ENCODE results near the gene KIF4A.
"Not testable (repeated sequence)": the region's sequence is repeated elsewhere in the genome, so short reads cannot be mapped to it uniquely, and the experiment has no call there.

The KIF4A gene

DNA sequence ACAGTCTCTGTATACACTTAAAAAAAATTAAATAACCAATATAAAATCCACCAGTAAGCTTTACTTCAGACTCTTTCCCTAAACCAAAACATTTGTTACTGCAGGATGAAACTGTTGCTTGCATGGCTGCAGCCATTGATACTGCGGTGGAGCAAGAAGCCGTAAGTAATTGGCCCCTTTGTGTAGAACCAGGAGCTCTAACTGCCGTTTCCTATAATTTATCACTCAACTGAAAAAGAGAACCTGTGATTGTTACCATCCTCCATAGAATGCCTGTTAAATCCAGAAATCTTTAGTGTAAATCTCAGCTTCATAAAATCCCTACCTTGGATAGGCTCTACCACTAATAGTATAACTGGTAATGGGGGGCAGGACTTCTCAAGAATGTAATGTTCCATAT is 62.6 kb downstream of the KIF4A start:
- Histone ChIP-seq H3K4me1 (ENCODE audit: low read depth, poor library complexity, severe bottlenecking) (no peaks in the 10 kb centered on the region), H3K9ac (no peak overlapping the region), H4K20me1 (ENCODE audit: insufficient read depth) (no peaks in the 10 kb centered on the region), H3K27me3 (ENCODE audit: insufficient read depth, low read depth) (no peaks in the 10 kb centered on the region), H3K4me2 (no peak overlapping the region), H3K27ac (no peak overlapping the region), H3K79me2 (ENCODE audit: insufficient read depth, low read depth) (no peaks in the 10 kb centered on the region), H2AFZ (ENCODE audit: low read depth) (no peak overlapping the region), H3K36me3 (ENCODE audit: insufficient read depth) (no peaks in the 10 kb centered on the region), H3K4me3 (IDR thresholded peaks at IDR 0.05; ENCODE audit: insufficient read depth, low read depth, low read length) (no peak overlapping the region)
- TF ChIP-seq, protein P1, sequence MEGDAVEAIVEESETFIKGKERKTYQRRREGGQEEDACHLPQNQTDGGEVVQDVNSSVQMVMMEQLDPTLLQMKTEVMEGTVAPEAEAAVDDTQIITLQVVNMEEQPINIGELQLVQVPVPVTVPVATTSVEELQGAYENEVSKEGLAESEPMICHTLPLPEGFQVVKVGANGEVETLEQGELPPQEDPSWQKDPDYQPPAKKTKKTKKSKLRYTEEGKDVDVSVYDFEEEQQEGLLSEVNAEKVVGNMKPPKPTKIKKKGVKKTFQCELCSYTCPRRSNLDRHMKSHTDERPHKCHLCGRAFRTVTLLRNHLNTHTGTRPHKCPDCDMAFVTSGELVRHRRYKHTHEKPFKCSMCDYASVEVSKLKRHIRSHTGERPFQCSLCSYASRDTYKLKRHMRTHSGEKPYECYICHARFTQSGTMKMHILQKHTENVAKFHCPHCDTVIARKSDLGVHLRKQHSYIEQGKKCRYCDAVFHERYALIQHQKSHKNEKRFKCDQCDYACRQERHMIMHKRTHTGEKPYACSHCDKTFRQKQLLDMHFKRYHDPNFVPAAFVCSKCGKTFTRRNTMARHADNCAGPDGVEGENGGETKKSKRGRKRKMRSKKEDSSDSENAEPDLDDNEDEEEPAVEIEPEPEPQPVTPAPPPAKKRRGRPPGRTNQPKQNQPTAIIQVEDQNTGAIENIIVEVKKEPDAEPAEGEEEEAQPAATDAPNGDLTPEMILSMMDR (conservative IDR thresholded peaks at IDR 0.05; ENCODE audit: low read depth, low read length): no peak

DNA sequence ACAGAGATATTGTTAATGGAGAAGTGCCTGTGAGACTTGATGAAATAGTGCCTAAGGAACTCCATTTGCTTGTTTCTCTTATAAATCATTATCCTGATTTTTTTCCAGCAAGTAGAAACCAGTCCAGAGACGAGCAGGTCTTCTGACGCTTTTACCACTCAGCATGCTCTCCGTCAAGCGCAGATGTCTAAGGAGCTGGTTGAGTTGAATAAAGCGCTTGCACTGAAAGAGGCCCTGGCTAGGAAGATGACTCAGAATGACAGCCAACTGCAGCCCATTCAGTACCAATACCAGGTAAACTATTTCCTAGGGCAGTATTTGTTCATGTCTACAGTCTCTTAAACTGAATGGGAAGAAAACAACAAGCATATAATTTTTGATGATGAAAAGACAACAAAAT is 63.6 kb downstream of the KIF4A start:
- Histone ChIP-seq H3K4me3 (IDR thresholded peaks at IDR 0.05; ENCODE audit: insufficient read depth, low read depth, low read length) (no peak overlapping the region), H3K27me3 (ENCODE audit: insufficient read depth, low read depth) (no peaks in the 10 kb centered on the region), H3K4me2 (no peak overlapping the region), H3K36me3 (ENCODE audit: insufficient read depth) (no peaks in the 10 kb centered on the region), H3K4me1 (ENCODE audit: low read depth, poor library complexity, severe bottlenecking) (no peaks in the 10 kb centered on the region), H4K20me1 (ENCODE audit: insufficient read depth) (no peaks in the 10 kb centered on the region), H3K79me2 (ENCODE audit: insufficient read depth, low read depth) (no peaks in the 10 kb centered on the region), H2AFZ (ENCODE audit: low read depth) (no peak overlapping the region), H3K9ac (no peak overlapping the region), H3K27ac (no peak overlapping the region)
- TF ChIP-seq, protein P1 (conservative IDR thresholded peaks at IDR 0.05; ENCODE audit: low read depth, low read length): no peak

DNA sequence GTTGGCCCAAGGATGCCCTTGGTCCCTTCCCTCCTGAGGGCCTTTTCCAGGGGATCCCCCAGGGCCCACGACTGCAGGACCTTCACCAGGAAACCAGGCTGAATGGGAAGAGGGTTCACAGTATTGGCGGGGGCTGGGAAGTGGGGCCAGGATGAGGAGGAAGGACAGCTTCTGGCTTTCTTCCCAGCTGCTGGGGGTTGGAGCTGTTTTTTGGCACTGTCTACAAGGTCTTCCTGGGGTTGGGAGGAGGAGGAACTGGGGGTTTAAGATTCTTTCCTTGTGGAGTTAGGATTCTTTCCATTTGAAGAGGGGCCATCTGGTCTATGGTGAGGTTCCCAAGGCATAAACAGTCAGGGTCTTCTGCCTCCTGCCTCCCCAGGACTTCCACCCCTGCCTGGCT is 64.8 kb downstream of the KIF4A start:
- Histone ChIP-seq H3K4me2 (no peak overlapping the region), H3K27me3 (ENCODE audit: insufficient read depth, low read depth) (no peaks in the 10 kb centered on the region), H3K9ac (no peak overlapping the region), H2AFZ (ENCODE audit: low read depth) (no peak overlapping the region), H3K4me1 (ENCODE audit: low read depth, poor library complexity, severe bottlenecking) (no peaks in the 10 kb centered on the region), H3K79me2 (ENCODE audit: insufficient read depth, low read depth) (no peaks in the 10 kb centered on the region), H4K20me1 (ENCODE audit: insufficient read depth) (no peaks in the 10 kb centered on the region), H3K27ac (no peak overlapping the region), H3K36me3 (ENCODE audit: insufficient read depth) (no peaks in the 10 kb centered on the region), H3K4me3 (IDR thresholded peaks at IDR 0.05; ENCODE audit: insufficient read depth, low read depth, low read length) (no peak overlapping the region)
- TF ChIP-seq, protein P1 (conservative IDR thresholded peaks at IDR 0.05; ENCODE audit: low read depth, low read length): no peak

DNA sequence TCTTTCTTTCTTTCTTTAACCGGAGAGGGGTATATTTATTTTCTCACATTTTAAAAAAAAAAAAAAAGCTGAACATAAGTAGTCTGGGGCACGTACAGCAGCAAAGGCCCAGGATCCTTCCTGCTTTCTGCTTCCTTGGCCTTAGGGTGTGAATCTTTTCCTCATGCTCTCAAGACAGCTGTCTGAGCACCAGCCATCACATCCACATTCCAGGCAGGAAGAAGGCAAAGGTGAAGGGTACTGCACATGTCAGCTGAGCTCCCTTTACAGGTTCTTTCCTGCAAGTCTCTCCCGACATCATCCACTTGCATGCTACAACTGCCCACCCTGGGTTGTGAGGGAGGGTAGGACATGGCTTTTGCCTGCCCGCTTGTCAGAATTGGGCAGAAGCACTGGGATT is 69.6 kb downstream of the KIF4A start:
- H3K79me2 ChIP-seq (ENCODE audit: insufficient read depth, low read depth): no peaks in the 10 kb centered on the region
- no peaks in the 10 kb centered on the region for H3K27me3 ChIP-seq (ENCODE audit: insufficient read depth, low read depth)
- H3K4me3 ChIP-seq (IDR thresholded peaks at IDR 0.05; ENCODE audit: insufficient read depth, low read depth, low read length): no peak overlapping the region
- no peak overlapping the region for H3K9ac ChIP-seq
- TF ChIP-seq, protein P1 (conservative IDR thresholded peaks at IDR 0.05; ENCODE audit: low read depth, low read length): no peak
- no peak overlapping the region for H3K27ac ChIP-seq
- H3K4me1 ChIP-seq (ENCODE audit: low read depth, poor library complexity, severe bottlenecking): no peaks in the 10 kb centered on the region
- H3K4me2 ChIP-seq: no peak overlapping the region
- H3K36me3 ChIP-seq (ENCODE audit: insufficient read depth): no peaks in the 10 kb centered on the region
- no peaks in the 10 kb centered on the region for H4K20me1 ChIP-seq (ENCODE audit: insufficient read depth)
- no peak overlapping the region for H2AFZ ChIP-seq (ENCODE audit: low read depth)

DNA sequence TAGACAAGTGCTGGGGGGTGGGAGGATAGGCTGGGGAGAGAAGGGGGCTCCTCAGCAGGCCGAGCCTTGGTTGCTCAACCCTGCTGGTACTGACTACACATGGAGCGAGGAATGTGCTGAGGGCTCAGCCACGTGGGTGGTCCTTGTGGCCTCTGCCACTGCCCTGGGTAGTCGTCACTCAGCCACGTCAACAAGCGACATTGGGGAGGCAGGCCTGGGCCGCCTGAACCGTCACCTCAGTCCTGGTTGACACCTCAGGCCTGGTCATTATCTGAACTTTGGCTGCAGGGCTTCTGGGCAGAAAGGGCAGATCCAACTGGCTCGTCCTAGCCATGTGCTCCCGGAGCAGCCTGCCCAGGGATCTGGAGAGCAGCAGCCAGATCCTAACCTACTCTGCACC is 70.5 kb downstream of the KIF4A start:
- Histone ChIP-seq H3K4me1 (ENCODE audit: low read depth, poor library complexity, severe bottlenecking) (no peaks in the 10 kb centered on the region), H3K27ac (no peak overlapping the region), H3K4me2 (no peak overlapping the region), H3K9ac (no peak overlapping the region), H3K36me3 (ENCODE audit: insufficient read depth) (no peaks in the 10 kb centered on the region), H2AFZ (ENCODE audit: low read depth) (no peak overlapping the region), H3K79me2 (ENCODE audit: insufficient read depth, low read depth) (no peaks in the 10 kb centered on the region), H3K4me3 (IDR thresholded peaks at IDR 0.05; ENCODE audit: insufficient read depth, low read depth, low read length) (no peak overlapping the region), H4K20me1 (ENCODE audit: insufficient read depth) (no peaks in the 10 kb centered on the region), H3K27me3 (ENCODE audit: insufficient read depth, low read depth) (no peaks in the 10 kb centered on the region)
- TF ChIP-seq, protein P1 (conservative IDR thresholded peaks at IDR 0.05; ENCODE audit: low read depth, low read length): no peak

DNA sequence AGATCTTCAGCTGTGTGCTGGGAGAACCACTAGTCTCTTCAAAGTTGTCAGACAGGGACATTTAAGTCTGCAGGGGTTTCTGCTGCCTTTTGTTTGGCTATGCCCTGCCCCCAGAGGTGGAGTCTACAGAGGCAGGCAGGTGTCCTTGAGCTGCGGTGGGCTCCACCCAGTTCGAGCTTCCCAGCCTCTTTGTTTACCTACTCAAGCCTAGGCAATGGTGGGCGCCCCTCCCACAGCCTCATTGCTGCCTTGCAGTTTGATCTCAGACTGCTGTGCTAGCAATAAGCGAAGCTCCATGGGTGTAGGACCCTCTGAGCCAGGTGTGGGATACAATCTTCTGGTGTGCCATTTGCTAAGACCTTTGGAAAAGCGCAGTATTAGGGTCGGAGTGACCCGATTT is 78.8 kb downstream of the KIF4A start:
- H3K4me1 ChIP-seq (ENCODE audit: low read depth, poor library complexity, severe bottlenecking); H4K20me1 ChIP-seq (ENCODE audit: insufficient read depth); H3K27me3 ChIP-seq (ENCODE audit: insufficient read depth, low read depth); H3K27ac ChIP-seq; H3K4me2 ChIP-seq; H3K36me3 ChIP-seq (ENCODE audit: insufficient read depth); H2AFZ ChIP-seq (ENCODE audit: low read depth); H3K9ac ChIP-seq; H3K79me2 ChIP-seq (ENCODE audit: insufficient read depth, low read depth); H3K4me3 ChIP-seq (IDR thresholded peaks at IDR 0.05; ENCODE audit: insufficient read depth, low read depth, low read length): not testable (repeated sequence)

Measured in KMS-11 (cell line).